GM19452 (cell line): Measurements from ENCODE around the gene C1orf226.
A peak's percentile ranks its signal among the peaks of the same experiment; 100 is the strongest.

Experiments used
- ATAC-seq: cut with Tn5 transposase; IDR thresholded peaks from one replicate; pipeline ENCODE4 v1.9.1; 2021; ENCODE audit not compliant: unreplicated experiment

C1orf226 gene

DNA sequence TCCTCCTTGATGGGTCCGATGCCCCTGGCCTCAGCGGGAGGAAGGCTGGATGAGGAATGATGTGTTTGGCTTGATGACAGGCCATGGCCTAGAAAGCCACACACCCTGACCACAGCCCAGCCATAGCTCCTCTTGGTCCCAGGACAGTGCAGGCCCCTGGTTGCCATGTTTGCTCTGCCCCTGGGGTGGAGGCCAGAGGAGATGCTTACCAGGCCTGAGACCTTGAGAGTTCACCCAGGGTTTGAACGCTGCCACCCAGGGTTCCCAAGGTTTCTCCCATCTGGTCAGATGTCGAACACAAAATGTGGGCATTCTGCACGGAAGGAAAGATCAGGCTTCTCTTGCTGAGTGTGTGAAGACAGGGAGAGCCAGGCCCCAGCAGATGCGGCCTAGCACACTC, 2.6 kb downstream of the C1orf226 start:
- no peak for ATAC-seq

DNA sequence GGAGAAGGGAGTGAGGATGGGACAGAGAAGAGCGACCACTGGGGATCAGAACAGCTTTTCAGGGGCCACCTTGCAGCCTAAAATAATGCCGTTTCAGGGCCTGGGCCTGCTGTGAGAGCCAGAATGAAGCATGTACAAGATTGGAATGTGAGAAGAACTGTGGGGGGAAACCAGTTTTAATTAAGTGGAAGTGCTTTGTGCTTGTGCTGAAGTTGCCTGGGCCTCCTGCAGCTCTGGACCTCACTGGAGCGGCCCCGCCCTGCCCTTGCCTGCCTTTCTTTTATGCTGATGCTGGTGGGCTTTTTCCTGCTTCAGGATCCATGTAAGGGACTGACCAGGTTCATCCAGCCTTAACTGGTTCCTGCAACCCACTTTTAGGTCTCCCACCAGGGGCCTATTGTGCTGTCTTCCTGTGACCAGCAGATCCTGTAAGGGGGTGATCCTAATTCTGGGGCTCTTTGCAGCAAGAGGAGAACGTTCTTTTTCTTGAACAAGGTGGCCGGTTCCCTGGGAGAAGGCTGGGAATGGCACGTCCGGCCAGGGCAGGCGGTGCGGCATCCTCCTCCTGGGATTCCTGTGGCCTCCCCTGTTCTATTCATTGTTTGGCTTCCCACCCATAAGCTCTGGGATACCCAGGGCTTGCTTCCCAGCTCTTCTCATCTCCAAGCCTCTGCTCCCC, 3.2 kb downstream of the C1orf226 start:
- no peak for ATAC-seq

DNA sequence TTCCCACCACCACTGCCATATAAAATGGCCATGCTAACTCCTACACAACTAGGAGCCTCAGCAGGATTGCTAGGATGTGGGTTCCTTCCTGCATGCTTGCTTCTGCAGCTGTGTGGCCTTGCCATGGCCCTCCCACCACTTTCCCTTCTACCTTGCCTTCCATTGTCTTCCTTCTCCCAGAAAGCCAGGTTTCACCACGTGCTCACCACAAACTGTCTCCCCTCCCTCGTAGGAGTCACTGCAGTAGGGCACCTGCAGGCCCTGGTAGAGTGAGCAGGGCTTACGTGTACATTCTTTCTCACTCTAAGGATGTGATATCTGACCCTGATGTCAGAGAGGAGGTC, 3.7 kb downstream of the C1orf226 start:
- no peak for ATAC-seq

DNA sequence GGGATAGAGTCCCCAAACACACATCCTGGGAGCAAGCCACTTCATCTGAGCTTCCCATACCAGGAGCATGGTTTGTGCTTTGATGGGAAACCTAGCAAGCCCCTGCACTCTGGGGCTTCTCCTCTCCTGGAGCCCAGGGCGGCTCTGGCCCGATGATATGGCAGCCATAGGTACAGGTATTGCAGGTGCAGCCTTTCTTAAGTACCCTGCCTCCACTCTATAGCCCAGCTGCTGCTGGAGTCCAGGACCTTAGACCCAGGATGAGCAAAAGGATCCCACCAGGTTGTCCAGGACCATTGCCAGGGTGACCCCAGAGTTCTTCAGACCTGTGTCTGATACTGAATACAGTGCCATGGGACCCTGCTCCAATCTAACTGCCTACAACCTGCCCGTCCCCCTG, 4.2 kb downstream of the C1orf226 start:
- no peak for ATAC-seq

DNA sequence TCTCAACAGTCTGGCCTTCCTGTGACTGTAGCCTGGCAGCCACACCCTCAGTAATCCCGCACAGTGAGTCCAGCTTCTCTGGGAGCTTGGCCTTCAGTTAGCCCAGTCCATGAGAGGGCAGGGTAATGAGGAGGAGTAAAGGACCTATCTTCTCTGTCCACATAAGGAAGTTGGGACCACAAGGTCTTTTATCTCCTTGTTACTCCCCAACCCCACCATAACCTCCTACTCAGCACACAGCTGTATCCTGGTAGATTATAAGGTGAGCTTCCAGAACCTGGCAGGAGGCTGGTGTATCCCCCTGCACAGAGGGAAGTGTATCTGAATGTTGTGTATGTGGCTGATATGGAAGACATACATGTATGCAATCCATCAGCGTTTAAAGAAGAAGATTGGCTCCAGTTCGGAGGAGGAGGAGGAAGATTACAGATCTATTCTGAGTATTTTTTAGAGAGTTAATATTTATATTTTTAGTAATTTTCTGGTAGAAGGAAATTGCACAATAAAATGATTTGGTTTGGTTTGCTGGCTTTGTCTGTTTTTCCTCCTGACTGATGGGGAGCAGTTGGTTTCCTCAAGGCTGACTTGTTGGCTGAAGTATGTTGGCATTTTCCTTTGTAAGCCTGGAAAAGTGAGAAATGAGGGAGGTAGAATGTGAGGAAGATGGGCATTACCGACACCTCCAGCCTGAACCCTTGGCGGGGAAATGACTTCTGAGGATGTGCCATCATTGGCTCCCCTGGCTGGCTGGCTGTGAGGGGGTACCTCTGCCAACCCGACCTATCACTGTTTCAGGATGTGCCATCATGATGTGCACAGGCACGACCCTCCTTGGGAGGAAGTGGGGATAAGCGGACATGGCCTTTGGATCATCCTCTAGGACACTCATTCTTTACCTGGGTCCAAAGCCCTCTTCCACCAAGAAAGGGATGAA, 5.0 kb downstream of the C1orf226 start:
- ATAC-seq, result no peak

DNA sequence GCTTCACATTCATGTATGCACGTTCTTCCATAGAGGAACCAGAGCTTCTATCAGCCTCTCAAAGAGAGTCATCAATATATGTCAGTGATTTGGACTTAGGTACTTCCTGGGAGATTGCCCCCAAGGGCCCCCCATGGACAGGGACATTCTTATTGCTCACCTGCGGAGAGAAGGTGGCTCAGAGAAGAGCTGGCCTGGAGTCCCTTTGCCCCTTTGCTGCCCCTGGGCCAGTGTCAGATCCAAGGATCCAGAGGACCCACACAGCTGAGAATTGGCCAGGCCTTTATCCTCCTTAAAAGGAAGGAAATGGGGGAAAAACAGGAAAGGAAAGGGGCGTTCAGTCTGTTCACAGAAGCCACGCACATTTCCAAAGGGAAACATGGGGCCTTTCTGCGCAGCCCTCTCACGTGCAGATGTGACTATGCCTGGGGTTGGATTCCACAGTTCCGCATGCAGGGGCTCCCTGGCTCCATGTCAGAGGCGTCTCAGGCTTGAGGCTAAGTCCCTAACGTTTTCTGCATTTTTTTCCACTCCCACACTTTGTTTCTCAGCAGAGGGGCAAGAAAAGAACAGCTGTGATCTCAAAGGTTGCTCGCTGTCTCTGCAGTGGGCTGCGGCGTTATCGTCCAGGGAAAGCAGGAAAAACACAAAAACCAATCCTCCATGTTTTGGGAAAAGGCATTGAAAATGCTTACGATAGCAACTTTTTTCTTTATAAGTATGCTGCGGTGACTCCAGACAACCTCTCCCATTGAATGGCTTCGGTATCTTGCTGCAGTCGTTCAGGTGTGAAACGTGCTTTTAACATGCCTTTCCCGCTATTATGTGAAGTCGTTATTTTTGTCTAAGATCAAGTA, 5.9 kb downstream of the C1orf226 start:
- ATAC-seq, result no peak

DNA sequence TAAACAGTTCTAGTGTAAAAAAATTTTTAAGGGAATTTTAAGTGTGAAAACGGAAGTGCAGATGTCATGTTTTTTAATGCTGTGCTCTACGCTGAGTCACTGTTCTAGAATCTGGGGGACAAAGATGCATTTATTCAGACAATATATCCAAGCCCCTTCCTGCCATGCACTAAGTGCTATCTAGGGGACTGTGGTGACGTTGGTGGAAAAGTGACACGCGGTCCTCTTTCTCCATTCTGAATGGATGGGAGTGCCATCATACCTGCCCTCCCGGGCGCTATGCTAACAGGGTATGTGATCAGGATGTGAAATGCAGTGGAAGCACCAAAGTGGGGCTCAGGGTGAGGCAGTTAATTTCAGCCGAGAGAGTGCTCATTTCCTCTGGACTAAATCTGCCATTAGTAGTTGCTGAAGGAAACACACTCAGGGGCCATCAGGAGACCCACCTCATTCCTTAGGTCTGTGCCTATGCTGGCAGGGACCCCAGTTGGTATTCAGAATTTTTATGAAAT, 6.6 kb downstream of the C1orf226 start:
- no peak for ATAC-seq

DNA sequence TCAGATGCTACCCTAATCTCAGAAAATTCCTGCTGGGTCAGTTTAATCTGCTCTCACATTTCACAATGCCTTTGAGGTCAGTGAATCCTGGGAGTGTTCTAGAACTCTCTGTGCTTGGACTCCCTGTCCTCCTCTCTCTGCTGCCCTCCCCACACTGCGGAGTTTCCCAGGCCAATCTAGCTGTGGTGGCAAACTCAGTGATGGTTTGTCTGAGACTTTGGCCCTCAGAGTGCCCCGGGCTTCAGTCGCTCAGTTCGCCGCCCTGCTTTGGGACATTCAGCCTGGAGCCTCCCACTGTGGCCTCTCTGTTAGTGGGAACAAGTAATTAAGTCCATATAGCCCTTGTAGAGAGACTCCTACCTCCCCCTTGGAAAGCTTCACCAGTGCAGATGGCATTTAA, 7.1 kb downstream of the C1orf226 start:
- no peak for ATAC-seq

DNA sequence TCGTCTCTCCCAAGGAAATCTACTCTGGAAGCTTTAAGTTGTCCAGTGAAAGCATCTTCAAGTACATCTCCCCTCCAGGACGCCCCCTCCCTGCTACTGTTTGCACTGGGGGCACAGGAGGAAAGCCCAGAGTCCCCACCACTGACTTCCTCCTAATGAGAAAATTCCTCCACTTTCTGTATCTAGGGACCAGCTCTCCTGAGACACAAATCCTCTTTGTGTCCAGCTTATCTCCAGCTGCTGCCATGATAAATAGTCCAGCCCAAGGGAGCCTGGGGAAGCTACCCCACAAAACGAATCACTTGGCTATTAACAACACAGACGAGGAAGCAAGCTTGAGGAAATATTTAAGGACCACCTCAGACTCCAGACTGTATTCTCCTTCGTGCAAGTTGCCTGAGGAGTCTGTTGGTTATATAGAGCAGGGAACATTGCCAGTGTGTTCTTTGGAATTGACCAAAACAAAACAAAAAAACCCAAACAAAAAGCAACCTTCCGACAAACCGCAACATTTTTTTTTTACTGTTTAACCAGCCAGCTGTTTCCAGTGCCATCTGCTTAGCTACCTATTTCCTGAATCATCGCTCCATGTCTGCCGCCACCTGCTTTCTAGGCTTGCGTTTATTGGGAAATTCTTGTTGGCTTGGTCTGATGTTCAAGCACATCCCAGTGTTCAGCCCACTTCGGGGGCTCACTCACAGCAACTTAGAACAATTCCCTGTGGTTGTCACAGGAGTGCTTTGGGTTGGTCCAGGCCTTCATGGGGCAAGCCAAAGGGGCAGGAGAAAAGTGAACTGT, 7.7 kb downstream of the C1orf226 start:
- peak; percentile 56 for ATAC-seq

DNA sequence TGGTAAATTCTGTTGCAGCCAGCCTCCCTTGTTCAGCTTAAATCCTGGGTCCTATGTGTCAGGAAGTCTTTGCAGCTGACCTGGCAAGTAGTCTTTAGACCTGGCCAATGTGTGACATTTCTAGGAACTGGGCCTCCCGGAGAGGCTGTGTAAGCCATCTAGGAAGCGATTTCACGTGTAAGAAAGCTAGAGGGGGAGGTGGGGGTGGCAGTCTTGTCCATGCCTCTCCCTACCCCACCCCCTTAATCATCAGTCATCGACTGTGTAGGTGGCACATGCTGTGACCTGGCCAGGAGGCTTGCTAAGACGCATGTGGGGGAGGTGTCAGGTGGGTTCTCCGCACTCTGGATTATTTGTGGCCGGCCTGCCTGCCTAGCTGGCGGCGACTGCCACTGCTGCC, 8.4 kb downstream of the C1orf226 start:
- ATAC-seq, result no peak

DNA sequence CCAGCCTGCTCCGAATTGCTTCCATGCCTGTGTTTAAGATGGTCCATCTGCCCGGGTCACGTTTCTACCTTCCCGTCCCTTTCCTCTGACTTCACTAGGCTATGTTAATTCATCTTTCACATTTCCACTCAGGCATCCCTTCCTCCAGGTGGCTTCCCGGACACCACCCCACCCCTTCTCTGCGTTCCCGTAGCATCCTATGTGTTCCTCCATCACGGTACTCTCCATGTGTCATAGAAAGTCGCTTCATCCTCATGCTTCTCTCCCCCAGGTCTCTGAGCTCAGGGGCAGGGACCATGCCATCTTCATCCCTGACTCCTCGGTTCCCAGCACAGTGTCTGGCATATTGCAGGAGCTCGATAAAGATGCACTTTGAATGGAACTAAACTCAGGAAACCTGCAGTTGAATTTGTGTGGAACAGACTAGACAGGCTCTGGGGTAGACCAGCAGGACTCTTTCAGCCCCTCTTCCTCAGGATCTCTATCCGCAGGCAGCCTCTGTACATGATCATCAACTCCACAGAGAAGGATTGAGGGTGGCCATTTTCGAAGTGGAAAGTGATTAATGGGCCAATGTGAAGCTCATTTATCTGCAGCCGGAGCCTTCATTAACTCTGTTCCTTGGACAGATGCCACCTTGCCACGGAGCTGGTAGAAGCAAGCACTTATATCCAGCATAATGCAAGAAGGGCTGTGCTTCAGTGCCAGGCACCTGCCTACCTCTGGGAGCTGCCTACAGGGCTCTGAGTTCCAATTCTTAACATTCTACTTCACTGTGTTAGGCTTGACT, 9.1 kb downstream of the C1orf226 start:
- ATAC-seq, result no peak

DNA sequence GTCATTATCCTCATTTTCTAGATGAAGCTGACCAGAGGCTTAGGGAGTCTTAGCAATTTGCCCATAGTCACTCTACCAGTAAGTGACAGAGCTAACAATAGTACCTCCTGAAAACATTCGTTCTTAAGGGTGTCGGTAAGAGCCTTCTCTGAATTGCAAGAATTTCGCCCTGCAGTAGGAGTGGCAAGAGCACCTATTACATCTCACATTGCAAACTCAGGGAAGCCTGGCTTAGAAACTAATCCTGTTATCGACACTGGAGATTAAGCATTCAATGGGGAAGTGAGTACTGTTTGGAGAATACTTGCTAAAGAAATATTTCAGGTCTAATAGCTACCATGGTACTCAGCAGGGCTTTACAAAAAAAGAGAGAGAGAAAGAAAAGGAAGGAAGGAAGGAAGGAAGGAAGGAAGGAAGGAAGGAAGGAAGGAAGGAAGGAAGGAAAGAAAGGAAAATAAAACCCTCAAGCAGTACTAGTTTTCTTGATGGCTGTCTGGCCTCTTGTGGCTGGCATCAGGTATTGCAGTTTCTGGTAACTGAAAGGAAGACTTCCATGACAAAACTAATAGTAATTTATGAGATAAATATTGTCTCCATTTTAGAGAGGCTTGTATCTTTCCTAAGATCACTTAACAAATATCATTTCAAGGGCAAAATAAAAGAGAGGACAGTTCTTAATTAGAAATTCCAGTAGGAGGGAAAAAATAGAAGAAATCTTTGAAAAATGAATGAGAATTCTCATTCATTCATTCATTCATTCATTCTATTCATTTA, 10.4 kb downstream of the C1orf226 start:
- ATAC-seq, result no peak

DNA sequence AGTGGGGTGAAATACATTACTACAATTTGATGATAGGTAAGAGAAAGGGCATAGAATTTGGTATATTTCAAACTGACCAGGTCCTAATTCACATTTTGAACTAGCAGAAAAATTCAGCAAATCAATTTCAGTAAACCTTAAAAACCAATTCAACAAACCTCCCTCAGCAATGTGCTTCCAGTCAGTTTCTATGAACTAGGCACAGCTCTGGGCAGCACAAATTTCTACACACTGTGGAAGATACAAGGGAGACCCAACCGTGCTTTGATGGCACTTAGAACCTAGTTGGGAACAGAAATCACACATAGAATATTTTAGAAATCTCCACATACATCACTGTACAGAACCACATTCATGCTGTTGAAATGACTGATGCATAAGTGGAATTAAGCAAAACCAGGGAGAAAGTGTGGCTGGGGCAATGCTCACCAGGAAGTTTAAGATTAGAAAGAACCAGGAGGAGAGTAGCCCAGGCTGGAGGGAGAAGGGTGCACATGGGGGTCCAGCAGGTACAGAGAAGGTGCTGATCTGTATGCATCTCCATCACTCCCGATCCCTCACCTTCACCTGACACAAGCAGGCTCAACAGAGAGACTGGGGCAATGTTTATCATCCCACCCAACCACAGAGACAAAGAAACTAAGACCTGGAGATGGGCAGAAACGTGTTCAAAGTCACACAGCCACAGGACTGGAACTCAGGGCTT, 14.8 kb downstream of the C1orf226 start:
- ATAC-seq, result no peak

DNA sequence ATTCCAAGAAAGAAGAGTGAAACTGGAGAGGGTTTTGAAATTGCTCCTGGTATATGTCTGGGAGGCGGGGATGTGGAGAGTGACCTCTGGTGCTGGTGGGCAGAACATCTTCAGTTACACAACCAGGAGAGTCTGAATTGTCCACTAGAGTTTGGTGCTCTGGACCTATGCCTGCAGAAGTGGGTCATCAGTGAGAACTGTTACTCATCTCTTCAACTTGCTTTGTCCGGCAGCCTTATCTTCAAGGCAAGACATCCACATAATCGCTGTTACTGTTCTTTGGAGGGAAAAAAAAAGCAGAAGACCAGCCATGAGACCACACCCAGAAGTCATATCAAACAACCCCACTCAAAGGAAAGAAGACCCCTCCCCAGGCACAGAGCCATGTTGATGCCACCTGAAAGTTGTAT, 15.5 kb downstream of the C1orf226 start:
- no peak for ATAC-seq

DNA sequence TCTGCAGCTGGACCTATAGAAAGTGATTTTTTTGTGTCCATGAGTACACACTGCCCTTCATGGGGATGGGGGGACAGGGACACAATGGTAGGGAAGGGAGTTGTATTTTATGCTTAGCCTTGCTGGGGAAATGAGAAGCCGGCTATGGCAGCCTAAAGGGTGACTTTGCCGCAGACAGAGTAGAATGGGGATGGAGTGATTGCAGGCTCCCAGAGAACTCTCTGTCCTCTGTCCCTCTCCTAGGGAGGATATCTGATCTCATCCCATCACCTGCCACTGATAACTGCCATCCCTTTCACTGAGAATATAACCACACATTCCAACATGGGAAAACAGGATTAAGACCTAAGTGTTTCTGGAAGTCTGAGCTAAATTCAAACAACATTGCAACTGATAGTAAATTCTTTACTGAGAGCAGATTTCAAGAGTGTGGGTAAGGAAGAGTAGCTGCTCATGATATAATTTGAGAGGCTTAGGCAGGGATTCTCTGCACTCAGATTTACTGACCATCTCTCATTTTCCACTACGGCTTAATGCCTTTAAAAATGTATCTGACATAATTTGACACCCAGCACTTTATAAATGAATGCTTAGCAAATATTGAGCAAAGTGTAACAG, 16.5 kb downstream of the C1orf226 start:
- no peak for ATAC-seq

DNA sequence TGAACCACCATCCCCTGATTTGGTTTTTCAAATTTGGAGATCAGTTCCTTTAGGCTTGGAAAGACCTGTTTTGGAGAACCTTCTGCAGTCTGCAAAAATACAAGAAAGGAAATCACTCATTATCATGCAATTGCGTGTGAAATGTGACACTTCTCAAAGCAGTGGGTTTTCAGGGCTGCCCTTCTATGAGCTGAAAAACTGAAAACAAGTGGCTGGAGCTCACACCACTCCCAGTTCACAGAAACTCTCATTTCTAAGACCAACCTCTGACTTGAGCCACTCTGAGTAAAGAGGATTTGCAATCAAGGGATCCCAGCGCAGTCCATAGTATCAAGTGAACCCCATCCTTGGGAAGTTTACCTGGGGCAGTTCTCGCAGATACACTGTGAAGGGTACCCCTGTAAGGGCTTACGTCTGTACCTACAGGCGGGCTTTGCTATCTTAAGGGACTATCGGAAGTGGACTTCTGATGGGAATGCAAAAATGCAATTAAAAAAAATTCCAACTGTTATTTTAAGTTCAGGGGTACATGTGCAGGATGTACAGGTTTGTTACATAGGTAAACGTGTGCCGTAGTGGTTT, 17.6 kb downstream of the C1orf226 start:
- ATAC-seq, result no peak

DNA sequence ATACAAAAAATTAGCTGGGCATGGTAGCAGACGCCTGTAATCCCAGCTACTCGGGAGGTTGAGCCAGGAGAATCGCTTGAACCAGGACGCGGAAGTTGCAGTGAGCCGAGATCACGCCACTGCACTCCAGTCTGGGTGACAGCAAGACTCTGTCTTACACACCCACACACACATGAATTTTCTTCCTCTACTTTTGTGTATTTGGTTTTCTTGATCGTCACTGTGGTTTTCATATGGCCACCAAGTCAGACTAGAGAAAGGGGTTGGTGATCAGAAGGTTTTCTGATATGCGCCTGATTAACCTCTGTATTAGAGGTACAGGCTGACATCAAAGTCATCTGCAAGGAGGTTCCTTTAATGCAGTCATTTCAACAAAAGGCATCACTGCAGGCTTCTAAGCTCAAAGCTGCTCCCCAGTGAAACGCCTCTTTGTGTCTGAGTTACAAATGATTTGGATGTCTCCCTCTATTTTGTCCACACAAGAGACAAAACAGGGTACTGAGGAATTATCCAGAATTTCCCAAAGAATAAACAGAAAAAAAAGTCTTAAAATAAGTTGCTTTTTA, 19.3 kb downstream of the C1orf226 start:
- ATAC-seq, result no peak
